GM18507 (cell line): ENCODE measurements around the gene RTL10.
"Not testable (repeated sequence)": the region's sequence is repeated elsewhere in the genome, so short reads cannot be mapped to it uniquely, and the experiment has no call there.

ENCODE experiments used
- DNase-seq: peaks from one replicate; pipeline ENCODE4 v3.0.0; 2011; ENCODE audit warnings: low read depth; ENCODE audit not compliant: insufficient read length; ENCODE audit errors: extremely low spot score
- FAIRE-seq: peaks from 2 replicates; lab custom pipeline; 2011; peaks lifted over from hg19 to GRCh38; lab: Jason Lieb, UNC

RTL10 gene

GRCh38 chr22:19890502-19891316 is 36.0 kb upstream of the RTL10 start:
- FAIRE-seq (no peak), DNase-seq (no peak)

DNA sequence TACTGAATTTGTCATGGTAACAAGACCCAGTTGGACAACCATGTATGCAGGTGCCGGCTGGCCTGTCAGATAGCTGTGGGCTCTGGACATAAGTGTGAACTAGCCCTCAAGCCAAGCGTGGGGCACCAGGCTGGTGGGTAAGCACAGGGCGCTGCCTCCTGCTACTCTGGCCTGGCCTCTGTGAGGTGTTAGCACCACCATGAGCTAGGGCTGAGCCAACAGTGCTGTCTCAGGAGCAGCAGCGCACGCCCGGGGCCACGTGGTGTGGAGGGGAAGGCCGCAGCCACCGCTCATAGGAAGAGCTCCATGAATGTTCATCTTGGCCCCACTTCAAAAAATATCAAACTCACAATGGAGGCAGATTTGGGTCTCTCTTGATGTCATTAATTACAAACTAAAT is 35.3 kb upstream of the RTL10 start:
- DNase-seq (no peak), FAIRE-seq (no peak)

GRCh38 chr22:19888131-19888746 is 33.6 kb upstream of the RTL10 start:
- FAIRE-seq (no peak), DNase-seq (no peak)

GRCh38 chr22:19887256-19887985 is 32.7 kb upstream of the RTL10 start:
- FAIRE-seq (no peak), DNase-seq (no peak)

- FAIRE-seq (no peak), DNase-seq (no peak)
Measured at GRCh38 chr22:19886605-19887255, 32.1 kb upstream of the RTL10 start.

- no peak for FAIRE-seq
- DNase-seq = no peak
Measured at GRCh38 chr22:19885841-19886592, 31.3 kb upstream of the RTL10 start.

GRCh38 chr22:19884954-19885751 is 30.5 kb upstream of the RTL10 start:
- DNase-seq (no peak), FAIRE-seq (no peak)

DNA sequence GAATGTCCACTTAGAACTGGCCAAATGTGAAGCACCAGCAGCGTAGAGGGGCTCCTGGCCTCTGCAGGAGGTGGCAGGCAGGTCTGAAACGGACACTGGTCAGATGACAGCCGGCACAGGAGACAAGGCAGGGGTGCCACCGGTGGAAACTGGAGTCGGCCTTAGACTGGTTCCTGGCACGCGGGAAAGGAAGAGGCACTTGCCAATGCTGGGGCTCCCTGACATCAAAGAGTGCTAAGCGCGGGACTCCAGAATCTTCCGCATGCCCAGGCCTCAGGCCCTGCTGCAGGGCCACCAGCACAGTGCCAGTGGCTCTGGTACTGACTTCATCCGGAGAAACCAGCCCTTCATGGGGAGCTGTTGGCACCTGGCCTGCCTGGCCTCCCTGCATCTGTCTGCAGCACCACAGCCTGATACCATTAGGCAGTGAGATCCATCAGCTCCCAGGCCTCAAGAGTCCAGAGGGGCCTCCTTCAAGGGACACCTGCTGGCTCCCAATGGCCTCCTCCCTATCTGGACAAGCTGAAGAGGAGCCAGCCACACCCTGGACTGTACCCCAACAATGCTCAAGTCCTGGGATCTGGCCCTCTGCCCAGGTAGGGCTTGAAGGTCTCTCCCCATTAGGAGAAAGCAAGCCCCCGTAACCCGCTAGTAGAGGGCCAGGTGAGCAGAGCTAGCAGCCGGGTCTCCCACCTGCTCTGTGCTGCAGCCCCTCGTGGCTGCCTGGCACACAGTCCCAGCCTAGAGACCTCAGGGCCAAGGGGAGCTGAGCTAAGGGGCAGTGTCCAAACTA is 29.7 kb upstream of the RTL10 start:
- DNase-seq = no peak
- FAIRE-seq = no peak

- not testable (repeated sequence) for FAIRE-seq, DNase-seq
Measured at GRCh38 chr22:19883446-19883845, 28.8 kb upstream of the RTL10 start.

GRCh38 chr22:19882446-19883381 is 28.0 kb upstream of the RTL10 start:
- DNase-seq (no peak), FAIRE-seq (no peak)

DNA sequence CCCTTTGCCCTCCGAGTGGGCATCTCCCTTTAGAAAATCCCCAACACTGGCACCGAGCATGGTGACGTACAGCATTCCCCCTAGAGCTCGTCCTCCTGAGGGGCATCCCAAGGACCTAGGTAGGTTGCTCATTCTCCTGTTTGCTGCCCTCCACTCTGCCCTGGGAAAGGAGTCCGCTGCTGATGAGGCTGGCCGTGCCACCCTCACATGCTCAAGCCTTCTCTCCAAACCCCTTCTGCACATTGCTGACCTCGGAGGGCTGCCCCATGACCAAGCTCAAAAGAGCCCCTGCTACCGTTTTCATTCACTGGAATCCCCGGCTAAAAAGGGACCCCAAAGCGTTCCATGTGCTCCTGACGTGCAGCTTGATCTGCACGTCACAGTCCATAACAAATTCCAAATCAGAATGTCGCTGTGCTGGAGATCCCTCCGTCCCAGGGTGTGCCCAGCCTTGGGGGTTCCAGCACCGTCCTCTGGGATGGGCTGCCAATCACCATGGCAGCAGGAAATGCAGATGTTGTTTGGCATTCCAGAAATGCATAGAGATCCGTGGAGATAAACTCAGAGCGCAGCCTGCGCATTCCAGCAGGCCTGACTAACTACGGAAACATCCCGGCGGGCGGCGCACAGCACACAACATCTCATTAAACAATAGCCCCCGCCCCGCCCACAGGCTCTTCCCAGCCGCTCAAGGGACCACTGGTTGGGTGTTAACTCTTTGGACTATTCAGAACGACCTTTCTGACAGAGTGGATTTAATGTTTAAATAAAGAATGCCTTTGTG is 26.3 kb upstream of the RTL10 start:
- no peak for FAIRE-seq
- DNase-seq = no peak

- no peak for DNase-seq
Measured at GRCh38 chr22:19879992-19880785, 25.5 kb upstream of the RTL10 start.

DNA sequence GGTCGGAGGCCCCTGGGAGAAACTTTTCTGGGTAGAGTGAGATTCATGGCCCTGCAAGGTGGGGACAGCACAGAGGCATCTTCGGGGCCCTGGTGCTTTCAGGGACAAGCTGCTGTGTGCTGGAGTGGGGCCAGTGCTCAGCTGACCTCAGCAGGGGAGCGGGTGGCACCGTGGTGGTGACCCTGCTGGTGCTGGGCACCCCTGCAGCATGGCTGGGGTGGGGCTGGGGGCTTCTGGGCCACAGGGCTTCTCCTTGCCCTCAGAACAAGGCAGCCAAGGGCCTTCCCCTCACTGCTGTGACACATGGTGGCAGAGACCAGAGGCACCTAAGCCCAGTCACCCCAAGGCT is 24.9 kb upstream of the RTL10 start:
- FAIRE-seq = no peak

More at GRCh38 chr22:19879992-19880785, 25.5 kb upstream of the RTL10 start:
- no peak for FAIRE-seq

DNA sequence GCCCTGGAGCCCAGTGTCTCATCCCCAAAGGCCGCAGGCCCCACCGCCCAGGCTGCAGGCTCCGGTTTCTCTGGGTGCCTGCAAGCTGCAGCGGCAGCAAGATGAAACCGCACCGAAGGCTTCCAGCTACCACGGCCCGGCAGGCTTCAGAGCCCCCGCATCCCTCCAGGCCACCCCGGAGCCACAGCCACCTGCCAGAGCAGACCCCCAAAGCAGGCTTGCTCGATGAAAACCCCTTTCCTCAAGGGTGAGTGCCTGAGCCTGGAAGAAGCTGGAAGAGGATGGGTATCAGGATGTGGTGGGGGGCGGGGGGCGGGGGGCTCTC is 24.5 kb upstream of the RTL10 start:
- FAIRE-seq (no peak), DNase-seq (no peak)

More for the DNA sequence above, 24.9 kb upstream of the RTL10 start:
- DNase-seq = no peak

DNA sequence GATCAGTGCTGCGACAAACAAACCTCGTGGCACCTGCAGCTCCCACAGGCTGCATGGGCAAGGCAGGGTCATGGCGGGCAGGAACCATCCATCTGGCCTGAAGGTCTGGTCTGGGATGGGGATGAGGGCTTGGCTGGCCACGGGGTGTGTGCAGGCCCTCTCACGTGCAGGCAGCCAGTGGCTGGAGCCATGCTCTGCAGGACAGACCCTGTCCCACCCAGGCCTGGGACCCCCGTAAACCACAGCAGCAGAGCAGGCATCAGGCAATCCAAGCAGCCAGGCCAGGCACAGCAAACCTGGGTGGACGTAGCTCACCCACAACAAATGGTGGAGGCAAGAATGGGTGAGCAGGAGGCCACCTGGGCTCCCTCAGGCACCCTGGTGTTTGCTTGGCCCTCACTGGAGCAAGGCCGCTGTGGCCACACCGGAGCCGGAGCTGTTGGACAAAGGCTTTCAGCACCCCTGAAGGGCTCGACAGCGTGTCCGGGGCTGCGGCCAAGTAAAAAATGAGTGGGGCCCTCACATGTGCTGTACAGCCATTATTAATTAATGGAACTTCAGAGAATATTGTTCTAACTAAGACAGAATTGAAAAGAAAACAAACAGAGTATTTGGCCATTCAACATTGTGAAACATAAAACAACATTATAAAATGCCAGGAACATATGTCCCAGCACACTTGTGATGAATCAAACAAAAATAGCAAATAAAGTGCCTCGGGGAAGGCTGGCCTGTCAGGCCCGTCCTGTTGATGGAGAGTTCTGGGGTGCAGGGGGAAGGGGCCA is 24.0 kb upstream of the RTL10 start:
- no peak for DNase-seq
- FAIRE-seq = no peak
